HepG2 (cell line): ENCODE measurements around the gene WNT10A. TPM values are rescaled to one million over a fixed set of nuclear protein-coding genes. Genes with fewer than 3 reads are reported as not detected.

Experiments used
- CC2D1A ChIP-seq: sonication (generic); formaldehyde crosslinking; IDR thresholded peaks from 2 replicates; pipeline ENCODE4 v1.8.1; 2023; ENCODE audit warnings: mild to moderate bottlenecking, missing genetic modification reagents
- CEBPG ChIP-seq: IDR thresholded peaks from 2 replicates; pipeline ENCODE4 v1.6.1; 2016
- FOXK1 ChIP-seq: sonication (generic); formaldehyde crosslinking; IDR thresholded peaks from 2 replicates; pipeline ENCODE4 v1.4.0; 2020; ENCODE audit warnings: low read depth, missing genetic modification reagents, borderline replicate concordance
- GABPA ChIP-seq, 2 experiments: IDR thresholded peaks; 2 replicates each; pipeline ENCODE4 v1.6.1; 2011 to 2016; ENCODE audit warnings: low read depth in 2 of 2, low read length in 1 of 2, missing biosample characterization in 1 of 2, missing genetic modification characterization in 1 of 2
- HIVEP1 ChIP-seq: sonication (generic); formaldehyde crosslinking; IDR thresholded peaks from 2 replicates; pipeline ENCODE4 v1.4.0; 2020; ENCODE audit warnings: mild to moderate bottlenecking, missing genetic modification reagents
- HMG20A ChIP-seq: IDR thresholded peaks from 2 replicates; pipeline ENCODE4 v1.6.1; 2016; ENCODE audit warnings: borderline replicate concordance
- MEIS2 ChIP-seq: sonication (generic); formaldehyde crosslinking; IDR thresholded peaks from 2 replicates; pipeline ENCODE4 v1.9.0; 2021; ENCODE audit warnings: mild to moderate bottlenecking, missing genetic modification reagents
- NFYC ChIP-seq: IDR thresholded peaks from 2 replicates; pipeline ENCODE4 v1.6.1; 2016; ENCODE audit warnings: missing genetic modification reagents, missing compliant biosample characterization
- NR2C2 ChIP-seq: sonication (generic); formaldehyde crosslinking; IDR thresholded peaks from 2 replicates; pipeline ENCODE4 v1.4.0; 2020; ENCODE audit warnings: missing genetic modification reagents, mild to moderate bottlenecking, moderate library complexity, borderline replicate concordance
- RARG ChIP-seq: sonication (generic); formaldehyde crosslinking; IDR thresholded peaks from 2 replicates; pipeline ENCODE4 v1.4.0; 2020; ENCODE audit warnings: low read depth, mild to moderate bottlenecking, missing genetic modification reagents
- RBM22 ChIP-seq: fragments of 200-400 bp; formaldehyde crosslinking; optimal IDR thresholded peaks from 2 replicates; pipeline ENCODE3; 2017; ENCODE audit warnings: mild to moderate bottlenecking, low read length, moderate library complexity
- XBP1 ChIP-seq: sonication (generic); formaldehyde crosslinking; IDR thresholded peaks from 2 replicates; pipeline ENCODE4 v1.5.0; 2020; ENCODE audit warnings: missing genetic modification reagents
- ZNF496 ChIP-seq: sonication (generic); formaldehyde crosslinking; IDR thresholded peaks from 2 replicates; pipeline ENCODE4 v1.8.1; 2023; ENCODE audit warnings: mild to moderate bottlenecking, moderate library complexity, missing genetic modification reagents; ENCODE audit not compliant: insufficient replicate concordance
- ZNF572 ChIP-seq: sonication (generic); formaldehyde crosslinking; IDR thresholded peaks from 2 replicates; pipeline ENCODE4 v1.5.1; 2020; ENCODE audit warnings: mild to moderate bottlenecking, missing genetic modification reagents
- ZSCAN12 ChIP-seq: sonication (generic); formaldehyde crosslinking; IDR thresholded peaks from 2 replicates; pipeline ENCODE4 v1.9.0; 2021; ENCODE audit warnings: mild to moderate bottlenecking, missing genetic modification reagents
- polyA plus RNA-seq, 8 experiments: library from polyadenylated mRNA; depleted of rRNA in 3 of 8; stranded (reverse) in 7 of 8; unstranded in 1 of 8; fragments of >200 nt; fragmentation: Illumina TruSeq in 4 of 8; extraction: Trizol in 4 of 8; gene quantifications; 2 replicates each; pipeline versions ENCODE4 v1.2.1 to v1.2.3, GENCODE V29; 2011 to 2016; ENCODE audit warnings: low read depth in 4 of 8, missing spikeins in 1 of 8, mixed read lengths in 1 of 8; ENCODE audit not compliant: insufficient read depth in 1 of 8
- total RNA-seq, 5 experiments: library from RNA; depleted of rRNA; stranded (reverse); fragments of >200 nt; fragmentation: Illumina TruSeq; extraction: Trizol; gene quantifications; 2 replicates each; pipeline ENCODE4 v1.2.3, GENCODE V29; 2016; ENCODE audit warnings: low read depth in 1 of 5
- TF ChIP-seq, protein P1 (sequence below): sonication (generic); formaldehyde crosslinking; IDR thresholded peaks from 2 replicates; pipeline ENCODE4 v1.4.0; 2020; ENCODE audit warnings: missing genetic modification reagents
- TF ChIP-seq, protein P2 (sequence below): IDR thresholded peaks from 2 replicates; pipeline ENCODE4 v1.6.1; 2016; ENCODE audit warnings: low read depth
- TF ChIP-seq, protein P3 (sequence below): sonication (generic); formaldehyde crosslinking; IDR thresholded peaks from 2 replicates; pipeline ENCODE4 v1.4.0; 2020; ENCODE audit warnings: missing genetic modification reagents
- TF ChIP-seq, protein P4 (sequence below): sonication (generic); formaldehyde crosslinking; IDR thresholded peaks from 2 replicates; pipeline ENCODE4 v1.5.1; 2020; ENCODE audit warnings: missing genetic modification reagents, mild to moderate bottlenecking, borderline replicate concordance
- TF ChIP-seq, protein P5 (sequence below): sonication (generic); formaldehyde crosslinking; IDR thresholded peaks from 2 replicates; pipeline ENCODE4 v1.4.0; 2020; ENCODE audit warnings: missing genetic modification reagents, borderline replicate concordance
- TF ChIP-seq, protein P6 (sequence below): sonication (generic); formaldehyde crosslinking; IDR thresholded peaks from 2 replicates; pipeline ENCODE4 v1.5.1; 2020; ENCODE audit warnings: missing genetic modification reagents, mild to moderate bottlenecking, borderline replicate concordance

The WNT10A gene
- total and polyA plus RNA-seq, 2 of the 13 experiments (the other 11 are each of a cell fraction or from before 2014, with no cell fraction given), result 0.03 TPM; not detected in 1

DNA sequence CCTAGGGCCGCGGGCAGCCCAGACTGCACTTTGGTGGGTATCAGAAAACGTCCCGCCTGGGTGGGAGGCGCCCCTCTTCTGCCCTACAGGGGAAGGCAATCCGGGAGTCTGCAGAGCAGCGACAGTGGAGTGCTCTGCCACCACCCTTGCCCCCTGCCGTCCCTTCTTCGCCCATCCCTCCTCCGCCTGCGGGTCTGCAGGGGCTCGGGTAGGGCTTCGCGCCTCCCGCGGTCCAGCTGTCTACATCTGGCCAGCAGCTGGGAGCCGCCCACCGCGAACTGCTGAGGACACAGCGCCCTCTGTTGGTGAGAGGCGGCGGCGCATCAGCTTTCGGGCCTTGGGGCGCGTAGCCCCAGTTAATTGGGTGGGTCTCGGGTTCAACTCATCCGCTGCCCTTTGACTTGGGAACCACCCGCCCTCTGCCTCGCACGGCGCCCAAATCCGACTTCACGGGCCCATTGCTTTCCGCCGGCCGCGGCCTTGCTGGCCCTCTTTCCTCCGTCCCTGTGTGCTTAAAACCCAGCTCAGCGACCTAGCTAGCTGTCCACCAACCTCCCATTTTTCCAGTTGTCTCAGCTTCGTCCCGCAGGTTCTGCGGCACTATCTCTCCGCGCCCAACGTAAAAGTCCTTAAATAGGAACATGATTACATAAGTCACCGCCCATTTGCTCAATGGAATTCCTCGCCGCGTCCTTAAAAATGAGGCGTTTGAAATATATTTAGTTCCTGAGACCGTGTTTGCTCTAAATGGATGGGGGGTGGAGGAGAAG lies 17.6 kb downstream of the WNT10A start (continued):
- TF ChIP-seq, protein P1, sequence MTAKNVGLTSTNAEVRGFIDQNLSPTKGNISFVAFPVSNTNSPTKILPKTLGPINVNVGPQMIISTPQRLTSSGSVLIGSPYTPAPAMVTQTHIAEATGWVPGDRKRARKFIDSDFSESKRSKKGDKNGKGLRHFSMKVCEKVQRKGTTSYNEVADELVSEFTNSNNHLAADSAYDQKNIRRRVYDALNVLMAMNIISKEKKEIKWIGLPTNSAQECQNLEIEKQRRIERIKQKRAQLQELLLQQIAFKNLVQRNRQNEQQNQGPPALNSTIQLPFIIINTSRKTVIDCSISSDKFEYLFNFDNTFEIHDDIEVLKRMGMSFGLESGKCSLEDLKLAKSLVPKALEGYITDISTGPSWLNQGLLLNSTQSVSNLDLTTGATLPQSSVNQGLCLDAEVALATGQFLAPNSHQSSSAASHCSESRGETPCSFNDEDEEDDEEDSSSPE (CRISPR knock-in tag), result peak; percentile 89
- TF ChIP-seq CC2D1A (CRISPR knock-in tag) (no peak), CEBPG (CRISPR knock-in tag) (no peak), HIVEP1 (peak; percentile 79), ZSCAN12 (CRISPR knock-in tag) (peak; percentile 19; the same call in 1 of the 2 replicates), FOXK1 (CRISPR knock-in tag) (no peak), MEIS2 (CRISPR knock-in tag) (no peak), HMG20A (CRISPR knock-in tag) (no peak), ZNF496 (CRISPR knock-in tag) (no peak), XBP1 (CRISPR knock-in tag) (no peak), RARG (no peak), ZNF572 (CRISPR knock-in tag) (peak; percentile 80; the same call in 1 of the 2 replicates), RBM22 (no peak), NR2C2 (CRISPR knock-in tag) (0 out of 2 replicates have a peak, but pooled peaks have one; percentile 13), NFYC (CRISPR knock-in tag) (no peak), GABPA (IDR thresholded peaks at IDR 0.05; ENCODE audit: low read depth, low read length) (no peak), GABPA (CRISPR knock-in tag; IDR thresholded peaks at IDR 0.05; ENCODE audit: low read depth) (no peak)
- TF ChIP-seq, protein P2, sequence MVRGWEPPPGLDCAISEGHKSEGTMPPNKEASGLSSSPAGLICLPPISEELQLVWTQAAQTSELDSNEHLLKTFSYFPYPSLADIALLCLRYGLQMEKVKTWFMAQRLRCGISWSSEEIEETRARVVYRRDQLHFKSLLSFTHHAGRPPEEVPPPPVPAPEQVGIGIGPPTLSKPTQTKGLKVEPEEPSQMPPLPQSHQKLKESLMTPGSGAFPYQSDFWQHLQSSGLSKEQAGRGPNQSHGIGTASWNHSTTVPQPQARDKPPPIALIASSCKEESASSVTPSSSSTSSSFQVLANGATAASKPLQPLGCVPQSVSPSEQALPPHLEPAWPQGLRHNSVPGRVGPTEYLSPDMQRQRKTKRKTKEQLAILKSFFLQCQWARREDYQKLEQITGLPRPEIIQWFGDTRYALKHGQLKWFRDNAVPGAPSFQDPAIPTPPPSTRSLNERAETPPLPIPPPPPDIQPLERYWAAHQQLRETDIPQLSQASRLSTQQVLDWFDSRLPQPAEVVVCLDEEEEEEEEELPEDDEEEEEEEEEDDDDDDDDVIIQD, result no peak
- TF ChIP-seq, protein P3, sequence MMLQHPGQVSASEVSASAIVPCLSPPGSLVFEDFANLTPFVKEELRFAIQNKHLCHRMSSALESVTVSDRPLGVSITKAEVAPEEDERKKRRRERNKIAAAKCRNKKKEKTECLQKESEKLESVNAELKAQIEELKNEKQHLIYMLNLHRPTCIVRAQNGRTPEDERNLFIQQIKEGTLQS (CRISPR knock-in tag), result peak; percentile 58; the same call in 1 of the 2 replicates
- TF ChIP-seq, protein P4, sequence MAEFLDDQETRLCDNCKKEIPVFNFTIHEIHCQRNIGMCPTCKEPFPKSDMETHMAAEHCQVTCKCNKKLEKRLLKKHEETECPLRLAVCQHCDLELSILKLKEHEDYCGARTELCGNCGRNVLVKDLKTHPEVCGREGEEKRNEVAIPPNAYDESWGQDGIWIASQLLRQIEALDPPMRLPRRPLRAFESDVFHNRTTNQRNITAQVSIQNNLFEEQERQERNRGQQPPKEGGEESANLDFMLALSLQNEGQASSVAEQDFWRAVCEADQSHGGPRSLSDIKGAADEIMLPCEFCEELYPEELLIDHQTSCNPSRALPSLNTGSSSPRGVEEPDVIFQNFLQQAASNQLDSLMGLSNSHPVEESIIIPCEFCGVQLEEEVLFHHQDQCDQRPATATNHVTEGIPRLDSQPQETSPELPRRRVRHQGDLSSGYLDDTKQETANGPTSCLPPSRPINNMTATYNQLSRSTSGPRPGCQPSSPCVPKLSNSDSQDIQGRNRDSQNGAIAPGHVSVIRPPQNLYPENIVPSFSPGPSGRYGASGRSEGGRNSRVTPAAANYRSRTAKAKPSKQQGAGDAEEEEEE (CRISPR knock-in tag), result no peak
- TF ChIP-seq, protein P5, sequence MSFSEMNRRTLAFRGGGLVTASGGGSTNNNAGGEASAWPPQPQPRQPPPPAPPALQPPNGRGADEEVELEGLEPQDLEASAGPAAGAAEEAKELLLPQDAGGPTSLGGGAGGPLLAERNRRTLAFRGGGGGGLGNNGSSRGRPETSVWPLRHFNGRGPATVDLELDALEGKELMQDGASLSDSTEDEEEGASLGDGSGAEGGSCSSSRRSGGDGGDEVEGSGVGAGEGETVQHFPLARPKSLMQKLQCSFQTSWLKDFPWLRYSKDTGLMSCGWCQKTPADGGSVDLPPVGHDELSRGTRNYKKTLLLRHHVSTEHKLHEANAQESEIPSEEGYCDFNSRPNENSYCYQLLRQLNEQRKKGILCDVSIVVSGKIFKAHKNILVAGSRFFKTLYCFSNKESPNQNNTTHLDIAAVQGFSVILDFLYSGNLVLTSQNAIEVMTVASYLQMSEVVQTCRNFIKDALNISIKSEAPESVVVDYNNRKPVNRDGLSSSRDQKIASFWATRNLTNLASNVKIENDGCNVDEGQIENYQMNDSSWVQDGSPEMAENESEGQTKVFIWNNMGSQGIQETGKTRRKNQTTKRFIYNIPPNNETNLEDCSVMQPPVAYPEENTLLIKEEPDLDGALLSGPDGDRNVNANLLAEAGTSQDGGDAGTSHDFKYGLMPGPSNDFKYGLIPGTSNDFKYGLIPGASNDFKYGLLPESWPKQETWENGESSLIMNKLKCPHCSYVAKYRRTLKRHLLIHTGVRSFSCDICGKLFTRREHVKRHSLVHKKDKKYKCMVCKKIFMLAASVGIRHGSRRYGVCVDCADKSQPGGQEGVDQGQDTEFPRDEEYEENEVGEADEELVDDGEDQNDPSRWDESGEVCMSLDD (CRISPR knock-in tag), result peak; percentile 83; the same call in 1 of the 2 replicates
- TF ChIP-seq, protein P6, sequence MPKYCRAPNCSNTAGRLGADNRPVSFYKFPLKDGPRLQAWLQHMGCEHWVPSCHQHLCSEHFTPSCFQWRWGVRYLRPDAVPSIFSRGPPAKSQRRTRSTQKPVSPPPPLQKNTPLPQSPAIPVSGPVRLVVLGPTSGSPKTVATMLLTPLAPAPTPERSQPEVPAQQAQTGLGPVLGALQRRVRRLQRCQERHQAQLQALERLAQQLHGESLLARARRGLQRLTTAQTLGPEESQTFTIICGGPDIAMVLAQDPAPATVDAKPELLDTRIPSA (CRISPR knock-in tag), result no peak
